Adrenal gland (tissue), 12 donors: ENCODE results near the gene DNM2. TPM values are rescaled to one million over a fixed set of nuclear protein-coding genes. Genes with fewer than 3 reads are reported as not detected.

ENCODE experiments used
- DNase-seq, 7 donors: peaks; one replicate each; pipeline ENCODE4 v3.0.0-alpha.2; 2019 to 2020
- H3K27ac ChIP-seq, 5 donors: fragments of 200-600 bp; sonication (generic) in 4 of 5; 1 replicate in 3 of 5; 2 replicates in 2 of 5; pipeline versions ENCODE4 v1.5.1 to v1.8.0; 2016 to 2020; ENCODE audit warnings: mild to moderate bottlenecking in 1 of 5
- H3K27me3 ChIP-seq: fragments of 200-600 bp; 2 replicates; pipeline ENCODE4 v1.8.0; 2021
- H3K36me3 ChIP-seq, 2 donors: fragments of 200-600 bp; replicated peaks in 1 of 2; 1 replicate in 1 of 2; 2 replicates in 1 of 2; pipeline versions ENCODE4 v1.5.1 to v1.8.0; 2018 to 2022
- H3K4me1 ChIP-seq, 2 donors: fragments of 200-600 bp; replicated peaks in 1 of 2; 1 replicate in 1 of 2; 2 replicates in 1 of 2; pipeline versions ENCODE4 v1.5.1 to v1.8.0; 2018 to 2021
- H3K4me3 ChIP-seq, 4 donors: fragments of 200-600 bp; sonication (generic) in 3 of 4; one replicate each; pipeline ENCODE4 v1.5.1; 2016 to 2018
- H3K9me3 ChIP-seq, 3 donors: fragments of 200-600 bp; sonication (generic) in 1 of 3; replicated peaks in 1 of 3; 1 replicate in 2 of 3; 2 replicates in 1 of 3; pipeline versions ENCODE4 v1.5.1 to v1.8.0; 2016 to 2021
- CTCF ChIP-seq, 6 experiments: fragments of 450-650 bp in 4 of 6; fragments of 200-600 bp in 2 of 6; sonication (generic) in 1 of 6; IDR thresholded peaks; 1 replicate in 5 of 6; 2 replicates in 1 of 6; pipeline versions ENCODE4 v1.5.1 to v1.8.0; 2016 to 2021; ENCODE audit warnings: antibody characterized with exemption in 6 of 6, mild to moderate bottlenecking in 2 of 6, moderate library complexity in 1 of 6
- POLR2A ChIP-seq, 2 donors: fragments of 450-650 bp; IDR thresholded peaks; one replicate each; pipeline ENCODE4 v1.6.1; 2017; ENCODE audit warnings: antibody characterized with exemption in 2 of 2, mild to moderate bottlenecking in 2 of 2, moderate library complexity in 1 of 2
- WGBS, 4 donors: extraction: QIAGEN DNeasy Blood & Tissue Kit in 2 of 4; methylation state at CpG; one replicate each; pipeline versions ENCODE4 v1.1.5 to v1.1.7; 2013 to 2017; 5-methylcytosine and 5-hydroxymethylcytosine counted together
- intact Hi-C, 2 donors: fragments of 100-400 bp; cut with DNase I; formaldehyde crosslinking; loops; one replicate each; pipeline versions ENCODE4 v1.14.1 to v1.15.0; 2022 to 2023
- polyA plus RNA-seq, 3 donors: library from polyadenylated mRNA; stranded (reverse); fragments of 200-250 nt in 2 of 3; fragments of 350-450 nt in 1 of 3; fragmentation: Illumina TruSeq in 1 of 3; extraction: RNeasy Lipid Tissue Mini Kit (QIAGEN cat#74804) in 1 of 3; gene quantifications; one replicate each; pipeline ENCODE4 v1.2.3, GENCODE V29; 2013 to 2014
- total RNA-seq, 9 donors: library from RNA; depleted of rRNA in 4 of 9; stranded (reverse); fragments of >200 nt in 4 of 9; fragments of 120-200 nt in 1 of 9; fragmentation: NEBNext Ultra II Directional in 1 of 9; extraction: Animal tissue kit (Norgen Biotek cat#: 25700) in 1 of 9; gene quantifications; one replicate each; pipeline versions ENCODE4 v1.1.0 to v1.2.4, GENCODE V29; 2013 to 2023
- donor health status: healthy with polysubstance abuse.
- donor health status: Bipolar disorder and iron deficiency.
- donor health status: DM: yes; HTN: yes; CAD: no.
- donor health status: DM: no; HTN: no; CAD: no.
- donor health status: DM: no; HTN: no; CAD: no.
- donor health status: DM: yes; HTN: yes; CAD: no.

The DNM2 gene
- total and polyA plus RNA-seq, 12 donors, result 73.3 to 196 (median 153) TPM

GRCh38 chr19:10724573-10725071, 6.7 kb downstream of the DNM2 start:
- no peak for TF ChIP-seq POLR2A (IDR thresholded peaks at IDR 0.05)
- TF ChIP-seq CTCF (IDR thresholded peaks at IDR 0.05), result no peak
- intact Hi-C loops, result no loop called here
- H3K27ac ChIP-seq, result peak overlapping the region in 2 of 5 donors; percentile 5 to 19

GRCh38 chr19:10725415-10725814, 7.5 kb downstream of the DNM2 start:
- H3K27me3 ChIP-seq, result no peaks in the 10 kb centered on the region
- DNase-seq, result no peak
- H3K36me3 ChIP-seq, result no peaks in the 10 kb centered on the region
- H3K27ac ChIP-seq, result no peak overlapping the region
- 61 to 74% (median 72%) methylated on average over 4 of the region's 4 CpGs for WGBS, 4 donors
- H3K4me3 ChIP-seq, result no peak overlapping the region
- TF ChIP-seq CTCF (IDR thresholded peaks at IDR 0.05) (no peak), POLR2A (IDR thresholded peaks at IDR 0.05) (no peak)
- intact Hi-C loops, result no loop called here
- H3K9me3 ChIP-seq, result no peaks in the 10 kb centered on the region
- peaks cover 15 to 59% of the 10 kb centered on the region in 2 donors for H3K4me1 ChIP-seq

More at GRCh38 chr19:10724573-10725071, 6.7 kb downstream of the DNM2 start:
- Histone ChIP-seq H3K36me3 (no peaks in the 10 kb centered on the region), H3K27me3 (no peaks in the 10 kb centered on the region), H3K4me3 (no peak overlapping the region), H3K4me1 (peaks cover 22 to 60% of the 10 kb centered on the region in 2 donors), H3K9me3 (no peaks in the 10 kb centered on the region)
- WGBS, 4 donors, result 59 to 66% (median 64%) methylated on average over 11 to 12 of the region's 12 CpGs
- DNase-seq, result no peak

- no peaks in the 10 kb centered on the region for H3K9me3 ChIP-seq
- no peak overlapping the region for H3K27ac ChIP-seq
- H3K4me1 ChIP-seq, result peaks cover 21 to 59% of the 10 kb centered on the region in 2 donors
- TF ChIP-seq CTCF (IDR thresholded peaks at IDR 0.05) (no peak), POLR2A (IDR thresholded peaks at IDR 0.05) (no peak)
- no peak overlapping the region for H3K4me3 ChIP-seq
- intact Hi-C loops, result no loop called here
- no peaks in the 10 kb centered on the region for H3K36me3 ChIP-seq
- WGBS, 4 donors, result 85 to 95% (median 92%) methylated on average over 10 of the region's 10 CpGs
- H3K27me3 ChIP-seq, result no peaks in the 10 kb centered on the region
- no peak for DNase-seq
Observed at GRCh38 chr19:10726268-10726667, 8.4 kb downstream of the DNM2 start.

- Histone ChIP-seq H3K36me3 (no peaks in the 10 kb centered on the region), H3K9me3 (no peaks in the 10 kb centered on the region), H3K4me1 (peaks cover 21 to 49% of the 10 kb centered on the region in 2 donors), H3K27me3 (no peaks in the 10 kb centered on the region), H3K4me3 (no peak overlapping the region), H3K27ac (peak overlapping the region in 2 of 5 donors; percentile 20 to 28)
- TF ChIP-seq CTCF (IDR thresholded peaks at IDR 0.05) (no peak), POLR2A (IDR thresholded peaks at IDR 0.05) (no peak)
- DNase-seq, result no peak
- intact Hi-C loops, result no loop called here
- 64 to 74% (median 70%) methylated on average over 13 to 14 of the region's 14 CpGs for WGBS, 4 donors
Observed at GRCh38 chr19:10727685-10728201, 9.9 kb downstream of the DNM2 start.
